Activated T-cell treated with anti-CD3 and anti-CD28 coated beads for 48 hours (primary cell): ENCODE results near the gene OR13A1.
"Not testable (repeated sequence)": the region's sequence is repeated elsewhere in the genome, so short reads cannot be mapped to it uniquely, and the experiment has no call there.

Source experiments
- DNase-seq: peaks from one replicate; pipeline ENCODE4 v3.0.0-alpha.2; 2020; ENCODE audit warnings: low read depth

The OR13A1 gene

DNA sequence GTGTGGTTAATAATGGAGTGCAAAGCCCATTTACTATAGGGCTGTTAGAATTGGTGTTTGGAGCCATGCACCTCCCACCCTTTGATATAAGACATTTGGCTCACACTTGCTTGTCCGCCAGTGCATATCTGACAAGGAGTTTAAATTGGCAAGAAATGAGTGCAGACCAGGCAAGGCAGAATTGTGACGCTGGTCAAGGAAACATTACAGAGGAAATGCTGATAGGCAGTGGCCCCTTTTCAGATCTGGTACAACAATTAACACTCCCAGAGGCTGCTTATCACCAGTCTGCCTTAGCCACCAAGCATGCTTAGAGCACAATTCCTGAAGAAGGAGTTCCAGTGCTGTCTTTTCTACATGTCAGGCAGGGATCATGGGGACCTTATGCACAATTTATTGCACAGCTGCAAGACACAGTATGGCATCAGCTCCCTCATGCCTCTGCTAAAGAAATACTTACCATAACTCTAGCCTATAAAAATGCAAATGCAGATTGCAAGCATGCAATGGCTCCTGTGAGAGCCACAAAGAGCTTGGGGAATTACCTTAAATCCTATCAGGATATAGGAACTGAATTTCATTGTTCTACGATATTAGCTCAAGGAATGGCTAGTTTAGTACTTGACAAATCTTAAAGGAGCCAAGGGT lies 35.2 kb downstream of the OR13A1 start:
- no peak for DNase-seq

GRCh38 chr10:45279682-45280081 lies 35.7 kb downstream of the OR13A1 start:
- DNase-seq = no peak

GRCh38 chr10:45278860-45279498 lies 36.4 kb downstream of the OR13A1 start:
- no peak for DNase-seq

DNA sequence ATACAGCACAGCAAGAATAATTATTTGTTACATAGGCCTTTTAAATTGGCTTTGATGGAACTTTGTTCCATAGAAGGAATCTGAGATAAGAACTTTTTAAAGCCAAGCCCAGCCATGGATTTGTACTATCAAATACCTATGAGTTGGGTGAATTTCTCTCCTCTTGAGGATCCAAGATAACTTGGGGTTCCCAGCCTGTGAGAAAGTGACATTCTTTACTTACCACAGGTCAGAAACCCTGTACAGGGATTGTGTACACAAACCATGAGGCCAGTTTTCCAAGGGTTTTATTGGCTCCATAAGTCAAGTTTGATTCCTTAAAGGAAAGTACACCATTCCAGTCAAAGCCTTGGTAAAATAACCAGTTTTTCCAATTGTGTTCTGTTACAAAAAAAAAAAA lies 39.3 kb downstream of the OR13A1 start:
- not testable (repeated sequence) for DNase-seq

DNA sequence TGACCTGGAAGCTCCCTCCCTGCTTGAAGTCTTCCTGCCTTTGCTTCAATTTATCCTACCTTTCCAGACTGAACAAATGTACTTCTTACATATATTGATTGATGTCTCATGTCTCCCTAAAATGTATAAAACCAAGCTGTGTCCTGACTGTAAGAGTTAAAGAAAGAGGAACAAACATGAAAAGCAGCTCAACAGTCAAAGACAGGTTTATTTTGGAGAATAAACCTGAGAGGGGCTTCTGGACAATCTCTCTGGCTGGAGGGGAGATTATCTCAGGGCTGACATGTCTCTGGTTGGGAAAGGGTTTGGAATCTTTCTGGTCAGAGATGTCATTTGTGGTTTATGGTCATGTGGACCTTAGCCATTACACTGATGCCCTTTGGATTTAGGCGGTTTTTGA lies 41.0 kb downstream of the OR13A1 start:
- no peak for DNase-seq

GRCh38 chr10:45267777-45268176 lies 47.6 kb downstream of the OR13A1 start:
- not testable (repeated sequence) for DNase-seq

- no peak for DNase-seq
These were observed 49.4 kb downstream of the OR13A1 start for GRCh38 chr10:45265996-45266395.

DNA sequence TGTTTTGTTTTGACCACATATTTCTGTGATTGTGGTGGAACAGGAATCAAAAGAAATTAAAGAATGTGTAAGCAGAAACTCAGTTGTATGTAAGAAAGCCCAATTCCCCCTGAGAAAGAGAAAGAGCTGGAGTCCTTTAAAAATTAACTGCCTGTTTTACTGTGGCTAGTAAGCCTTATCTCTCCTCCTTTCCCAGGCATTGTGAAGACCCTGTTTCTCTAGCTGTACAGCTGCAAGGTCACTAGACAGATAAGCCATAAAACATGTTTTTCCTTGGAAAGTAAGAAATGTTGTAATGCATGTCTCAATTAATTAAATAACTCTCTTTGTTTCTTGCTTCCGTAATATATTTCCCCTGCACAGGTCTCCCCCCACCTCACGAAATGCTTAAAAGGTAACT lies 53.5 kb downstream of the OR13A1 start:
- DNase-seq = no peak

DNA sequence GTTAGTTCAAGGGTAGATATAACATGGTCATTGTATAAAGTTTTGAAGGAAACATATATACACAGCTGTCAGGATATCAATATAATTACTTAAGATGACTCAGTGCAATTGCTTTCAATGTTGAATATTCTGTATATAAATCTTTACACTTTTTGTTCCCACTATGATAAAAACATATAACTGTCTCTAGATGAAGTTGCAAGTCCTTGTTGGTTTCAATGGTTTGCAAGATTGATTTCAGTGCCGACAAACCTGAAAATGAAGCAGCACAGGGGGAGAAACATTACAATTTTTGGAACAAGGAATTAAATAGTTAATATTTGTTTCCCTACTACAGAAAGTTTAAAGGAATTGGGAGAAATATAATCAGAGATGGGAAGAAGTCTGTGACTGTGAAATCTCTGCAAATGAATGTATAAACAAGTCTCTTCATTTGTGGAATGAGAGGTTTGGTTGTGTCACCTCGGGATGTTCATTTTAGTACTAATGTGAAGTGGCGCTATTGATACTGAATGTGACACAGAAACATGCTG lies 54.1 kb downstream of the OR13A1 start:
- DNase-seq = no peak

- DNase-seq = not testable (repeated sequence)
These were observed 54.8 kb downstream of the OR13A1 start for GRCh38 chr10:45260635-45261034.

GRCh38 chr10:45259786-45260495 lies 55.5 kb downstream of the OR13A1 start:
- not testable (repeated sequence) for DNase-seq

DNA sequence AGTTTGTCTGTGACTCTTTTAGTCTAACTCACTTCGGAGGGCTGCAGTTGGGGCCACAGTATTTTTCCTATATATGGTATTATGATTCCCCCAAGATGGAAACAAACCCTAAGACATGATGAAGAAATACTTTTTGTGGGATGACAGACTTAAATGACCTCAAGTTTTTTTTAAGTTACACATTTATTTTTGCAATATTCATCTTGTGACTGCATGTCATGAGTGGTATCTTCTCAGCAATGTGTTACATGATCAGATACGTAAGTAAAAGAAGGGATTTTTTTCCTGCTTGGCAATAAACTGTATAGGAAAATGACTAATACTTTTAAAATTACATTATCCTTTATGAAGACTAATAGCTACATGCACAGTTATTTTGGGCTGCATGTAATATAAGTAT lies 57.8 kb downstream of the OR13A1 start:
- no peak for DNase-seq

DNA sequence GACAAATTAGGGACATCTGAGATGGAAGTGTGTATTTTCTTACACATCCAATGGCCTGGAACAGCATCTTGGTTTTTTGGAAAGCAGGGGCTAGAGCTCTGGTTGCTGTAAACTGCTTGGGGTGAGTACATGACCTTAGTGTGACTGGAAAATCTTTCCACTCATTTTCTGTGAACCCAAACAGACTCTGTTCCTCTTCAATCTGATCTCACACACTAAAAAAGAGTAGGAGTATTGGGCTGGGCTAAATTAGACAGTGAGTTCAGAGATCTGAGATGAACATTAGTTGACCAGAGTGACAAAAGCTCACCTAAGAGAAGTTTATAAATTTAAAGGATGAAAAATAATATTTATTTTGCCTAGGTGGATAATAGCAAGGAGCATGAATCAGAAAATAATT lies 59.2 kb downstream of the OR13A1 start:
- DNase-seq = no peak

- no peak for DNase-seq
These were observed 59.7 kb downstream of the OR13A1 start for GRCh38 chr10:45255706-45256105.

DNA sequence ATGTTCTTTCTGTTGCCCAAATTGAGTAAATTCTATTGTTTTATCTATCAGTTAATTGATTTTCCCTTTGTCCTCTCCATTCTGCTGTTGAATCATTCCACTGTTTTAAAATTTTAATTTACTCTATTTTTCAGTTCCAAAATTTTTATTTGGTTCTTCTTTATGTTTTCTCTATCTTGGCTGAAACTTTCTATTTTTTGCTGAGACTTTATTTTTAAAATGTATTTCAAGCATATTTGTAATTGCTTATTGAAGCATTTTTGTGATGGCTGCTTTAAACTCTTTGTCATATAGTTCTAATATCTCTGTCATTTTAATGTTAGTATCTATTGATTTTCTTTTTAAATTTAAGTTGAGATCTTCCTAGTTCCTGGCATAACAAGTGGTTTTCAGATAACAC lies 60.5 kb downstream of the OR13A1 start:
- no peak for DNase-seq

DNA sequence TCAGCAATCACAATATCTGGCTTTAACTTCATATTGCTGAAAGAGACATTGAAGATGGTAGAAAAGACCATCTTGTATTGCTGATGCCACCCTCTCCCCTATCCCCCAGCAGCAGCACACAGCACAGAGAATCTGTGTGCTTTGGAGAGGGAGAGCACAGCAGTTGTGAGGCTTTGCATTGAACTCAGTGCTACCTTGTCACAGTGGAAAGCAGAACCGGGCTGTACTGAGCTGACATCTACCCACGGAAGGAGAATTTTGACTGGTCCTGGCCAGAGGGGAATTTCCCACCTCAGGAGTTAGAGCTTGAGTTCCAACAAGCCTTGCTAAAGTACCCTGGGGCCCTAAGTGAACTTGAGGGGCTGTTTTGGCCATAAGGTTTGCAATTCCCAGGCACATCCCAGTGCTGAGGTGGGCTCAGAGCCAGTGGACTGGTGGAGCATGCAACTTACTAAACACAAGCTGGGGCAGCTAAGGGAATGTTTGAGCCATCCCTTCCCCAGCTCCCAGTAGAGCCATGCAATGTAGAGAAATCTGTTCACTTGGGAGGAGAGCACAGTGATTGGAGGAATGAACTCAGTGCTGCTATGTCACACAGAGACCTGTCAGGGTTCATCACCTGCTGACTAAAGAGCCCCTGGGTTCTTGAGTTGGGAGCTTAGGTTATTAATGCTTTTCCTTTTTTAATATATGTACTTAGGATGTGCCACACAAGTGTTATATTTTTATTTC lies 62.1 kb downstream of the OR13A1 start:
- DNase-seq = no peak
